Smooth muscle cell (in vitro differentiated cells): ENCODE data around the gene CSK. TPM values are rescaled to one million over a fixed set of nuclear protein-coding genes. Genes with fewer than 3 reads are reported as not detected.

Experiments
- DNase-seq: peaks from one replicate; lab custom pipeline; 2025; ENCODE audit not compliant: unreplicated experiment; lab: John Stamatoyannopoulos, UW
- H2AFZ ChIP-seq: fragments of 200-600 bp; sonication (generic); 2 replicates; pipeline ENCODE4 v1.6.0; 2016; ENCODE audit warnings: antibody characterized with exemption, low read depth, mild to moderate bottlenecking
- H3F3A ChIP-seq: fragments of 200-600 bp; sonication (generic); 2 replicates; pipeline ENCODE4 v1.6.0; 2017; ENCODE audit warnings: antibody characterized with exemption, low read depth
- H3K27ac ChIP-seq: fragments of 200-600 bp; sonication (generic); 2 replicates; pipeline ENCODE4 v1.5.1; 2016; ENCODE audit warnings: low read depth, mild to moderate bottlenecking
- H3K27me3 ChIP-seq: fragments of 200-600 bp; sonication (generic); 2 replicates; pipeline ENCODE4 v1.6.1; 2016; ENCODE audit warnings: low read depth, mild to moderate bottlenecking
- H3K36me3 ChIP-seq: fragments of 200-600 bp; sonication (generic); 2 replicates; pipeline ENCODE4 v1.5.1; 2016; ENCODE audit warnings: low read depth
- H3K4me1 ChIP-seq: fragments of 200-600 bp; sonication (generic); 2 replicates; pipeline ENCODE4 v1.5.1; 2016; ENCODE audit warnings: low read depth
- H3K4me2 ChIP-seq: fragments of 200-600 bp; sonication (generic); 2 replicates; pipeline ENCODE4 v1.6.0; 2016; ENCODE audit warnings: mild to moderate bottlenecking
- H3K4me3 ChIP-seq: fragments of 200-600 bp; sonication (generic); 2 replicates; pipeline ENCODE4 v1.5.1; 2016; ENCODE audit warnings: mild to moderate bottlenecking
- H3K79me2 ChIP-seq: fragments of 200-600 bp; sonication (generic); 2 replicates; pipeline ENCODE4 v1.6.0; 2016; ENCODE audit warnings: low read depth, mild to moderate bottlenecking
- H3K9ac ChIP-seq: fragments of 200-600 bp; sonication (generic); 2 replicates; pipeline ENCODE4 v1.6.0; 2016; ENCODE audit warnings: low read depth
- H3K9me3 ChIP-seq: fragments of 200-600 bp; sonication (generic); replicated peaks from 2 replicates; pipeline ENCODE4 v1.5.1; 2016; ENCODE audit warnings: low read depth
- H4K20me1 ChIP-seq: fragments of 200-600 bp; sonication (generic); 2 replicates; pipeline ENCODE4 v1.6.0; 2016; ENCODE audit warnings: low read depth
- CTCF ChIP-seq: fragments of 200-600 bp; sonication (generic); IDR thresholded peaks from 2 replicates; pipeline ENCODE4 v1.5.1; 2017; ENCODE audit warnings: borderline replicate concordance, mild to moderate bottlenecking, antibody characterized with exemption; ENCODE audit not compliant: insufficient read depth, poor library complexity, severe bottlenecking
- WGBS: methylation state at CpG from one replicate; pipeline ENCODE4 v1.1.7; 2016; ENCODE audit warnings: low lambda C conversion rate; 5-methylcytosine and 5-hydroxymethylcytosine counted together
- polyA plus RNA-seq: library from polyadenylated mRNA; unstranded; fragments of >200 nt; fragmentation: Nextera tagmentation; extraction: Ambion mirVana; gene quantifications from 2 replicates; pipeline ENCODE4 v1.2.1, GENCODE V29; 2016
- total RNA-seq: library from RNA; depleted of rRNA; stranded (reverse); fragments of >200 nt; gene quantifications from 2 replicates; pipeline ENCODE4 v1.2.3, GENCODE V29; 2014

Gene CSK
- total and polyA plus RNA-seq, 2 experiments from 2014 or later: 16.5 to 19.6 TPM

DNA sequence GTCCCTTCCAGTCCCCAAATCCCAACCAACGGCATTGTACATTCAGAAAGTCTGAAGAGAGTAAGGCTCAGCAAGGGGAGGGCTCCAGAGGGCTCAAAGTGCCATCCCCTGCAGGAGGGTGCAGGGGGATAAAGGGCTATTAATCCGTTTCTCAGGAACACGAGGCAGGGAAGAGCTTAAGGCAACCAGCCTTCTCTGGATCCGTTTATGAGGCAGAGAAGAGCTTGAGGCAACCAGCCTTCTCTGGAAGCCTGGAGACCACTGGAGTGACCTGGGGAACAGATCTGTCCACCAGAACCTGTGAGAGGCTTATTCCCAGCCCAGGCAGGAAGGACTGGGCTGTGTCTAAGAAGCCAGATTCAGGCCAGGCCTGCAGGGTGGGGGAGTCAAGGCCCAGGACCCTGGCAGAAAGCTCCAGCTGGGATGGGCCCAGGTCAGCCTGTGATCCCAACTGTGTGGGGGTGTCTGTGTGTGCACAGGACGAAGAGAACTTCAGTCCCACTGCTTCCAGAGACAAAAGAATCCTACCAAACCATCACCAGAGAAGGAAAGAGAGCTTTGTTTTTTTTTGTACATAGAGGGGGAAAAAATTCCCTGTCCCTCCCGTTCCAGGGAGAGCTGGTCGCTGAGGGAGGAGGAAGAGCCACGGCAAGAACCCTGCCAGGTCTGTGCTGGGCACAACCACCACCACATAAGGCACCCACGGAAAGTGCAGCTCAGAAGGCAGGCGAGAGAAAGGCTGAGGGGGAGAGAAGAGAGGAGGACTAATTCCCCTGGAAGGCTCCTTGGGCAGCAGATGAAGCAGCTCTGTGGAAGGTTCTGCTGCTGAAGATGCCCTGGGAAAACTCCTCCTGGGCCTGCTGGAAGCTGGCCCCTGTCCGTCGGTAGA is 62.7 kb downstream of the CSK start:
- 84% methylated on average over 12 of the region's 12 CpGs for WGBS
- no peak overlapping the region for H3K9ac ChIP-seq

GRCh38 chr15:74845208-74845568 is 63.3 kb downstream of the CSK start:
- Histone ChIP-seq H3K4me3 (no peak overlapping the region), H3K9me3 (no peaks in the 10 kb centered on the region), H3F3A (peaks cover 4% of the 10 kb centered on the region), H2AFZ (no peak overlapping the region), H3K79me2 (no peaks in the 10 kb centered on the region), H3K27ac (no peak overlapping the region), H3K36me3 (no peaks in the 10 kb centered on the region), H3K27me3 (no peaks in the 10 kb centered on the region), H3K9ac (no peak overlapping the region), H3K4me2 (no peak overlapping the region), H3K4me1 (peaks cover 16% of the 10 kb centered on the region), H4K20me1 (no peaks in the 10 kb centered on the region)
- TF ChIP-seq CTCF: no peak
- no peak for DNase-seq
- WGBS: 94% methylated on average over 5 of the region's 5 CpGs

More for the DNA sequence above, 62.7 kb downstream of the CSK start:
- no peaks in the 10 kb centered on the region for H3K36me3 ChIP-seq
- no peak overlapping the region for H3K4me3 ChIP-seq
- DNase-seq: no peak
- no peaks in the 10 kb centered on the region for H3K9me3 ChIP-seq
- H3K27me3 ChIP-seq: no peaks in the 10 kb centered on the region
- H3K4me2 ChIP-seq: no peak overlapping the region
- H2AFZ ChIP-seq: no peak overlapping the region
- no peaks in the 10 kb centered on the region for H3K79me2 ChIP-seq
- no peaks in the 10 kb centered on the region for H4K20me1 ChIP-seq
- peaks cover 16% of the 10 kb centered on the region for H3K4me1 ChIP-seq
- peak overlapping the region; percentile 94 for H3K27ac ChIP-seq
- H3F3A ChIP-seq: peaks cover 4% of the 10 kb centered on the region
- TF ChIP-seq CTCF: no peak

DNA sequence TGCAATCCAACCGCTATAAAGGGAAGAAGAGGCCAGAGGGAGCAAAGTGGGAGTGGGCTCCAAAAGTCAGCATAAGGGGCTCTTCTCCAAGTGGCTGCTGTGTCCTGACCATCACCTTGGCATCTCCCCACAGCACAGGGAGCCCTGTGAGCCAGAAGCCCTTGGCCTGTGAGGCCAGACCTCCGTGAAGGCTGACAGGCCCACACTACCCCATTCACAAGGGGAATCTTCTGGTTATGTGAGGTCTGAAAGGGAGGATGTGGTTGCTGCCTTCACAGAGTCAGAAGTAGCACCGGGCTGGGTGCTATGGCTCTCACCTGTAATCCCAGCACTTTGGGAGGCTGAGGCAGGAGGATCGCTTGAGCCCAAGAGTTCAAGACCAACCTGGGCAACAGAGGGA is 63.7 kb downstream of the CSK start:
- no peaks in the 10 kb centered on the region for H4K20me1 ChIP-seq
- H3K9me3 ChIP-seq: no peaks in the 10 kb centered on the region
- no peak overlapping the region for H3K27ac ChIP-seq
- H3K4me3 ChIP-seq: no peak overlapping the region
- DNase-seq: no peak
- no peak overlapping the region for H3K4me2 ChIP-seq
- H2AFZ ChIP-seq: no peak overlapping the region
- H3K36me3 ChIP-seq: no peaks in the 10 kb centered on the region
- peaks cover 16% of the 10 kb centered on the region for H3K4me1 ChIP-seq
- no peak overlapping the region for H3K9ac ChIP-seq
- 97% methylated on average over 4 of the region's 4 CpGs for WGBS
- H3K27me3 ChIP-seq: no peaks in the 10 kb centered on the region
- H3F3A ChIP-seq: peaks cover 4% of the 10 kb centered on the region
- TF ChIP-seq CTCF: no peak
- H3K79me2 ChIP-seq: no peaks in the 10 kb centered on the region

- Histone ChIP-seq H2AFZ (no peak overlapping the region), H3K27ac (no peak overlapping the region), H3K36me3 (no peaks in the 10 kb centered on the region), H3K27me3 (no peaks in the 10 kb centered on the region), H4K20me1 (no peaks in the 10 kb centered on the region), H3K9ac (no peak overlapping the region), H3F3A (peaks cover 4% of the 10 kb centered on the region), H3K4me1 (peaks cover 16% of the 10 kb centered on the region), H3K9me3 (no peaks in the 10 kb centered on the region), H3K79me2 (no peaks in the 10 kb centered on the region), H3K4me2 (no peak overlapping the region), H3K4me3 (no peak overlapping the region)
- WGBS: 98% methylated on average over 3 of the region's 3 CpGs
- no peak for TF ChIP-seq CTCF
- DNase-seq: no peak
Measured at GRCh38 chr15:74847432-74847831, 65.6 kb downstream of the CSK start.
